Stimulated activated CD4-positive, alpha-beta T cell treated with anti-CD3 and anti-CD28 coated beads, Interleukin-2, amount 100 ng/mL, for 48 hours (primary cell): Measurements from ENCODE around the gene ZNF764.
"Not testable (repeated sequence)": the region's sequence is repeated elsewhere in the genome, so short reads cannot be mapped to it uniquely, and the experiment has no call there.

Source experiments
- DNase-seq, 2 donors: peaks; one replicate each; pipeline ENCODE4 v3.0.0-alpha.2; 2020

ZNF764 gene

DNA sequence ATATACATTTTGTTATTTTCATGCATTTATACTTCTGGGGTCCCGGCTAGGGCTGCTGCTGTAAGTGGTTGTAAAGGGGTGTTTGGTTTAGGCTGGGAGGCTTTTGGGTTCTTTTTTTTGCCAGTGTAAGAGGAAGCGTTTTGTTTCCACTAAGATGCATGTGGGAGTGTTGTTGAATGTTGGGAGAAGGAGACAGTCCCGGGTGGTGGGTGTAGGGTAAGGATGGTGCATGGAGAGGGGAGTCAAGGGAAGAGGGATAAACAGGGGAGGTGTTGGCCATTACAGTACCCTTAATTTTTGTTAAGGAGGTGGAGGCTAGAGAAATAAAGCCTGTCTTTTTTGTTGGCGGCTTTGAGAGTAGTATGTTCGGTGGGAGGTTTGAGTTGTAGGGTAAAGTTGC lies 15.1 kb downstream of the ZNF764 start:
- DNase-seq, result no peak

DNA sequence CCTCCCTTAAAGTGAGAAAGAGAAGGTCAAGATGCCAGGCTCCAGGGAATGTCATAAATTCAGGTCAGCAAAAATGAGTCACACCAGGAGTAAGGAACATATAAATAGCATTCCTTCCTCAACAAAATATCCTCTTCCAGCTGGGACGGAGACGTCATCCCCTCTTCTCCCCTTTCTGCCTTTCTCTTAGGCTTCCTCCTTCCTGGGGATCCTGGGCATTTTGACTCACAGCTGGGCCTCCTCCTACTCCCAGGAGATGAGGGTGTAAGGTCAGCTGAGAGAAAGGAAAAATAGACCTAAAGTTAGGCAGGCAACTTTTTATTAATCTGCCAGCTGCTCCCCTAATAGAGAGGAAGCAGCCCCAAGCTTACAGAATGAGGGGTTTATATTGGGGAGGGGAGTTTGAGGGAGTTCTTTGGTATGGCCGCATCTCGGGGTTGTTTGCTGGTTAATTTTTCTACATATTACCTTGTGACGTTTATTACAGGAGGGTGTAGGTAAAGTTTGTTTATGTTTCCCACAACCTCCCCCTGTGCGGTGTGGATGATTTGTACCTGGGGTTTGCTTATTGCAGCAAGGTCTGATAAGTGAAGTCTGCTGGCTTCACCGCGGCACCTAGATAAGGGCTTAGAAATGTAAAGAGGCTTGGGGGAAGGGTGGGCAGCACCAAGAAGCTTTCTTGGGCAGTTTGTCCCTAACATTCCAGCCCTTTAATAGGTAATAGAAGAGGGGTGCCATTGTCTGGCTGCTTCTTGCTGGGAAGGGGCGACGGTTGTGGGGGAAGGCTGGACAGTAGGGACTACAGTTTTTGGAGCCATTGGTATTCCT lies 16.5 kb downstream of the ZNF764 start:
- no peak for DNase-seq

DNA sequence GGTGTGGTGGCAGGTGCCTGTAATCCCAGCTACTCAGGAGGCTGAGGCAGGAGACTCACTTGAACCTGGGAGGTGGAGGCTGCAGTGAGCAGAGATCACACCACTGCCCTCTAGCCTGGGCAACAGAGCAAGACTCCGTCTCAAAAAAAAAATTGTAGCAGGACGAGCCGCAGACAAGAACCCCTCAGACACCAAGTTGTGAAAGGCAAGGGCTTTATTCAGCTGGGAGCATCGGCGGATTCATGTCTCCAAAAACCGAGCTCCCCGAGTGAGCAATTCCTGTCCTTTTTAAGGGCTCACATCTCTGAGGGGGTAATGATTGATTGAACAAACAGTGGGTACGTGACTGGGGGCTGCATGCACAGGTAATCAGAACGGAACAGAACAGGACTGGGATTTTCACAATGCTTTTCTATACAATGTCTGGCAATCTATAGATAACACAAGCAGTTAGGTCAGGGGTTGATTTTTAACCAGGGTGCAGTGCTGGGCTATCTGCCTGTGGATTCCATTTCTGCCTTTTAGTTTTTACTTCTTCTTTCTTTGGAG lies 17.2 kb downstream of the ZNF764 start:
- DNase-seq, result not testable (repeated sequence)

DNA sequence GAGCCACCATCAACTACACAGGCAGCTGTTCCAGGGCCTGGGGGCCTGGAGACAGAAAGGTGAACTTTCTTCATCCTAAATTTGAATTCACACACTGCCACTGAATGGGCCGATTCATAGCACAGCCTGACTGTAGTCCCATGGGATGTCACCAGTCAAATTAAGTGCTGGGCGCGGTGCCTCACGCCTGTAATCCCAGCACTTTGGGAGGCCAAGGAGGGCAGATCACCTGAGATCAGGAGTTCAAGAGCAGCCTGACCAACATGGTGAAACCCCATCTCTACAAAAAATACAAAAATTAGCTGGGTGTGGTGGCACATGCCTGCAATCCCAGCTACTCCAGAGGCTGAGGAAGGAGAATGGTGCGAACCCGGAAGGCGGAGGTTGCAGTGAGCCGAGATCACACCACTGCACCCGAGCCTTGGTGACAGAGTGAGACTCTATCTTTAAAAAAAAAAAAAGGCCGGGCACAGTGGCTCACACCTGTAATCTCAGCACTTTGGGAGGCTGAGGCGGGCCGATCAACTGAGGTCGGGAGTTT lies 18.1 kb downstream of the ZNF764 start:
- not testable (repeated sequence) for DNase-seq

DNA sequence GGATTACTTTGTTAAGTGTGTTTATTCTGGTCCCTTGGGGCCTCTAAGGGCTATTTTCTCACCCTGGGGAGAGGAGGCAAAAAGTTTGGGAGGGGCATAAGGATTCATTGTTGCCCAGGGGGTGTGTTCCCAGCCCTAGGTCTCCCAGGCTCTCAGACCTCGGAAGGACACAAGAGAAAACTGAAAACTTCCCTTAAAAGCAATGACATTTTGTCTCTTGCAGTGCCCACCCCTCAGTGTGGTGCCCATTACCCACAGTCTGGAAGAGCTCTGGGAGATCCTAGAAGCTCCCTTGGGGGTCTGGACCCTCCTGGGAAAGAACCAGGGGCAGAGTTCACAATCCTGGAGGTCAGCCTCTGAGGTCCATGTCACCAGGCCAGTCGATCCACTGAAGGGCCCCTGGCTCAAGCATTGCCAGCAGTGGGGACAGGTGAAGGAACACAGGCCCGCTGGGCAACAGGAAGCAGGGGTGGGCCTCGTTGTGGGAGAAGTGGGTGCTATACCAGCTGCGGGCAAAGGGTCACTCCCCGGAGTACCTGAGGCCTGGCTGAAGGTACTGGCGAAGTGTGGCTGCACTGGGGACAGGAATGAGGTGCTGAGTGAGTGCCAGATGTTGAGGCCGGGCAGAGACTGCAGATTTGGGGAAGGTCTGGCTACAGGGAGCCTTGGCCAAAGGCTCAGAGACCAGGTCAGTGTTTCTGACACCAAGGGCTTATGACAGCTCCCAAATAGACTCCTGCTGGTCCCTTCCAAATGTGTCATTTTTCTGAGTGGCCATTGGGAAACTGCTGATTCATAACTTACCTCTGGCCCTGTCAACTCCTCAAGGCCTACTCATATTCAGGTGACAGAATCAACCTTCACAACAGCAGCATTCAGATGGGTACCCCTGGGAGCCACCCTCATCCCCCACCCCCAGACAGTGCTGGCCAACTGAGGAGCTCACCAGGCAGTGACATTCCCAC lies 18.9 kb downstream of the ZNF764 start:
- DNase-seq, result no peak

DNA sequence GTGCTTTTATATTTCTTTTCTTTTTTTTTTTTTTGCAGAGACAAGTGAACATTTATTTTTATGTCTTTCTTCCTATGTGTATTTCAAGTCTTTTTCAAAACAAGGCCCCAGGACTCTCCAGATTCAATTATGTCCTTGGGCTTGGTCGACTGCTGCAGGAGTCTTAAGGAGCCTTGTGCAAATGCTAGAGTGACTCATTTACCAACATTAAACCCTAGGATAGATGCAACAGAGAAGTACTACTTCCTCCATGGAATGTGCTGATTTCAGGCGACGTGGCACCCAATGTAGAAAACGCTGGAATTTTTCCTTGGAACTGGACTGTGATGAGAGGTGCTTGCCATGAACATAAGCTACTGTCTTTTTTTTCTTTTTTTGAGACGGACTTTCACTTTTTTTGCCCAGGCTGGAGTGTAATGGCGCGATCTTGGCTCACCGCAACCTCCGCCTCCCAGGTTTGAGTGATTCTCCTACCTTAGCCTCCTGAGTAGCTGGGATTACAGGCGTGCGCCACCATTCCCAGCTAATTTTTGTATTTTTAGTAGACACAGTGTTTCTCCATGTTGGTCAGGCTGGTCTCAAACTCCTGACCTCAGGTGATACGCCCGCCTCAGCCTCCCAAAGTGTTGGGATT lies 21.7 kb downstream of the ZNF764 start:
- DNase-seq, result not testable (repeated sequence)

DNA sequence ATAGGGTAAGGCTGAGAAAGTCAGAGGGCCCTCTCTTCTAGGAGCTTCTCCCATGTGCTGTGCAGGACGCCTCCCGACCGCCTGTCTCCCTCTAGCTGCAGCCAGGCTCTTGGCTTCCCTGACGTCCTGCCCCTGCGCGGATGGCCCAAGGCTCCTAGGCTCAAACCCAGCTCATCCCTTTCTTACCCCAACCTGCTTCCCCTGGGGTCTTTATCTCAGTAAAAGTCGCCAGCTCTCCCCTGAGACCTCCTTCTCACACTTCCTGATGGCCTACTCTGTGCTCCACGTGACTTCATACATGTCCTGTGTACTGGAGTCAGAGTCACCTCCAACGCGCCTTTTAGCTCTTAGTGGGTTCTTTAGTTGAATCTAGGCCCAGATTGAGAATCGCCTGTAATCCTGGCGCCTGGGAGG lies 22.4 kb downstream of the ZNF764 start:
- peak; percentile 53 to 57 for DNase-seq

DNA sequence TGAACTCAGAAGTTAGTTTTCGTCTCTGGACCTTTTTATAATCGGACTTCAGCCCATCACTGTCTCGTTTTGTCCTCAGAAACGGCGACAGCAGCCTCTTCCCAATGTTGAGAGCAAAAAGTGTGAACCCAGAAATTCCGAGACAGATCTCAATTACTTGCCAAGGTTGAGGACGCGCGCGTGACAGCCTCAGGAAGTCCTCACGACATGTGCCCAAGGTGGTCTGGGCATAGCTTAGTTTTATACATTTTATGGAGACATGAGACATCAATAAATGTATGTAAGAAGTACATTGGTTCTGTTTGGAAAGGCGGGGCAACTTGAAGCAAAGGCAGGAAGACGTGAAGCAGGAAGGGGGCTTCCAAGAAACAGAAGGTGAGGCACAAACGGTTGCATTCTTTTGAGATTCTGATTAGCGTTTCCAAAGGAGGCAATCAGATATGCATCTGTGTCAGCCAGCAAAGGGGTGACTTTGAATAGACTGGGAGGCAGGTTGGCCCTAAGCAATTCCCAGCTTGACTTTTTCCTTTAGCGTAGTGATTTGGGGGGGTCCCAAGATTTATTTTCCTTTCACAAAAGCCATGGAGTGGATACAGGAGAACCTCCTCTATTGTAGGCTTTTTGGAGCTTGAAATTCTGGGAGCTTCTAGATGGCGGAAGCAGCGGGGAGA lies 22.9 kb downstream of the ZNF764 start:
- no peak for DNase-seq

DNA sequence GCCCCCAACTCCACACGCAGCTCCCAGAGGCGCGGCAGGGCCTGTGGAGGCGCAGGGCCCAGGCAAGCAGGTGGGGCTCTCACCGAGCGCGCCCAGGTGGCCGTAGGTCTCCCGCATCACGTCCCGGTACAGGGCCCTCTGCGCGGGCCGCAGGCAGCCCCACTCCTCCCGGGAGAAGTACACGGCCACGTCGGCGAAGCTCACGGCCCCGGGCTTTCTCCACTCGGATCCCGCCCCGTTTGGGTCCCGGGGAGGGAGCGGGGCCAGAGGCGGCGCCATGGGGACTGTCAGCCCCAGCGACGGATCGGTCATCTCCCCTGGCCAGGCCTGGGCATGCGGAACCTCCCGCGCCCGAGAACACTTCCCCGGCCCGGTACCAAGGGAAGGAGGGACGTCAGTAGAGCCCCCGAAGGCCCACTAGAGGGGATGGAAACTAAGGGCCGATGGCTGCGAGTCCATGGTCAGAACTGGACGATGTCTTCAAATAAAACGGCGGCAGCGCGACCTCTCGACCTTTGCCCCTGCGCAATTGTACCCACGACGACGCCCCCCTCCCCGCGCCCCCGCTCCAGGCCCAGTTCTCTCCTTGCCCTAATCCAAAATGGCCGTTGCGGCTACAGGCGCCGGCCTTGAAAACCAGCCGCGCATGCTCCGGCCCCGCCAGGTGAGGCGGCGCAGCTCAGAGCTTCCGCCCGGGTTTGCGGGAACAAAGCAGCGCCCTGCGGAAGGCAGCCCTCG lies 23.6 kb downstream of the ZNF764 start, which contains the start of gene ZNF747:
Gene ZNF747 (minus strand): TSS at position 491 of the 738 bp plus-strand sequence. CDS start 179 bp downstream, at position 312.
- DNase-seq, result peak; percentile 85 to 87

DNA sequence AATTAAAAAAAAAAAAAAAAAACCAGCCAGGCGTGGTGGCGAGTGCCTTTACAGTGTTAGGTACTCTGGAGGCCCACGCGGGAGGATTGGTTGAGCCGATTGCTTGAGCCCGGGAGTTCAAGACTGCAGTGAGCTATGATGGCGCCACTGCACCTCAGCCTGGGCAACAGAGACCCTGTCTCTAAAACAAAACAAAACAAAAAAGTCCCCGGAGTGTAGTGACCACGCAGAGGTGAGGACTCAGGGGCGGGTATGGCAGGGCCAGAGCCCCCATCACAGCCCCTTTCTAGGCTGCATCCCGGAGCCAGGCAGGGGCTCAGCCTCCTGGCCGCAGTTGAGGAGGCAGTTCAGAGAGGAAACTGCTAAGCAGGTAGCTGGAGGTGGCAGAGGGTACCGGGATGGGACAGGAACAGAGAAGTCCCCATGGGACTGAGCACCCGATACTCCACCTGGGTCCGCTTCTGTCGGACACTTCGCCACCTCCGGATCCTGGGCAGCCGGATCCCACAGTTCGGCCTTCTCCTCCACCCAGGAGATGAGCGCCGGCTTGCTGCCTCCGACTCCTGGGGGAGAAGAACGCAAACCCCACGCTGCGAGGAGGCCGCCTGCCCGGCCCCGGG lies 24.3 kb downstream of the ZNF764 start:
- no peak for DNase-seq

DNA sequence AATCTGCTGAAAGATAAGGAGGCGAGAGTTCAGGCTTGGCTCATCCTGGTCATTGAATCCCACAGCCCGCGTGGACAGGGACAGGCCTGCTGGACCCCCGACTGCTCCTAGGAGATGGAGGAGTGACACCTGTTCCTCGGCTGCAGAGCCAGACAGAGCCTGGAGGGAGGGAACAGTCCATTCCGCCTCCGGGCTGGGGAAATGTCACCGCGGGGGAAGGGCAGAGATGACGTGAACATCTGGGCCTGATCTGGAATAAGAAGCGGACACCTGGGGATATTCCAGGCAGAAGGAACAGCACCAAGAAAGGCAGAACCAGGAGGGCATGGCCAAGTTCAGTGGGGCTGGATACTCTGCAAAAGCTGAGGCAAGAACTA lies 25.0 kb downstream of the ZNF764 start:
- no peak for DNase-seq

DNA sequence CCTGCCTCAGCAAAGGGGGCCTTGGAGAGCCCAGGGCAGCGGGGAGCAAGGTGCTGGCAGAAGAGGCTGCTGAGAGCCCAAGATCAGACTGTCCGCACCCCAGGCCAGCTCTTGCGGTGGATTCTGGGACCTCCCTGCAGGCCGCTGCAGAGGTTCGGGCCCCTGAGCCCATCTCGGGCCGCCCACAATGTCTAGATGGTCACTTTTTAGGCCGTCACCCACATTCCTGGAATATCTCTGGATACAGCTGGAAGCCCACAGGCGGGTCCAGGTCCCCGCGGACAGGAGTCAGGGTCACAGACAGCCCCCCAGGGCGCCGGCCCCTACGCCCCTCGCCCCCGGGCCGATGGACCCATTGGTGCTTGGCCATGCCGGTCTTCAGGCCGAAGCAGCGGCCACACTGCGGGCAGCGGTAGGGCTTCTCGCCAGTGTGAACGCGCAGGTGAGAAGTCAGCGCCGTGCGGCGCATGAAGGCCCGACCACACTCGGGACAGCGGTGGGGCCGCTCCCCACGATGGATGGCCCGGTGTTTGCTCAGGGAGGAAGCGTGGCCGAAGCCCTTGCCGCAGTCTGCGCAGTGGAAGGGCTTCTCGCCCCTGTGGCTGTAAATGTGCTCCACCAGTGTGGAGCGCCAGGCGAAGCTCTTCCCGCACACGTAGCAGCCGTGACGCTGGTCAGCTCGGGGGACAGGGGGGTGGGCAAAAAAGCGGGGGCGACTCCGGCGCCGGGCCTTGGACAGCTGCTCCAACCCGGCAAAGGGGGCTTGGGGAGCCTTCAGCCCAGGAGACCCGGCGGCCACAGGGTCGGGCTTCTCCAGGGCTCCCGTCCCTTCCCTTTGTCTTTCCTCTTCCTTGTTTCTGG lies 25.7 kb downstream of the ZNF764 start:
- no peak for DNase-seq

DNA sequence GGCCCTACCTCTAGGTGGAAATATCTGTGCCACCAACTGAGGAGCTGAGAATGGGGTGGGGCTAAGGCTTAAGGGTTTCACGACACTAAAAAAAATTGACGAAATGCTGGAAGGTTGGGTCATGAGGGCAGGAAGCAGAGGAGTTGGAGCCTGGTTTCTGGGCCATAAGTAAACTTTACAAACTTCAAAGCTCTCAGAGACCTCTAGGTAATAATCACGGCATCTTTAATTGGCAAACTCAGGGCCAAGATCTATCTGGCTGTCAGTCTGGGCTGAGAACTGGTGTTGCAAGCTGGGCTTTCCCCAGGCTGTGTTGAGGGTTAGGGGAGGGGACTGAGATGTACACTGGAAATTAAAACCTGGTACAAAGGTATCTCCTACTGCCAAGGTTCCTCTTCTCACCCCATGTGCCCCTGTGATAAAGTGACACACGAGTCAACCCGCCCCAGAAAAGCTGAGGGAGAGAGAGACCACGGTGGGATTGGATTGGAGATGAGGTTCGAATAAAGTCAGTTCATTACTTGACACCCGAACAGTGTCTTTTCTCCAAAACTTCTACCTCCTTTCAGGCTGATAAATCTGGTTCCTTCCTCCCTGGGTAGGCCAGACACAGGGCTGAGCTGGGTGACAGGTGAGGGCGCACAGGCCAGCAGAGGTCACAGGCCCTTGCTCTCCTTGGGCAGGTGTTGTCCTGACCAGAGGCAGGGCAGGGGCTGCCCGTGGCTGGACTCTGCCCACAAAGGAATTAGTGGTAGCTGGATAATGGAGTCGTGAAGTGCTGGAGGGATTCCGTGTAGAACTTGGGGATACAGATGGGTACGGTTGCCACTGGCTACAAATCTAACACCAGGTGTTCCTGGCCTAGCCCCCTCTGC lies 27.8 kb downstream of the ZNF764 start:
- DNase-seq, result no peak

DNA sequence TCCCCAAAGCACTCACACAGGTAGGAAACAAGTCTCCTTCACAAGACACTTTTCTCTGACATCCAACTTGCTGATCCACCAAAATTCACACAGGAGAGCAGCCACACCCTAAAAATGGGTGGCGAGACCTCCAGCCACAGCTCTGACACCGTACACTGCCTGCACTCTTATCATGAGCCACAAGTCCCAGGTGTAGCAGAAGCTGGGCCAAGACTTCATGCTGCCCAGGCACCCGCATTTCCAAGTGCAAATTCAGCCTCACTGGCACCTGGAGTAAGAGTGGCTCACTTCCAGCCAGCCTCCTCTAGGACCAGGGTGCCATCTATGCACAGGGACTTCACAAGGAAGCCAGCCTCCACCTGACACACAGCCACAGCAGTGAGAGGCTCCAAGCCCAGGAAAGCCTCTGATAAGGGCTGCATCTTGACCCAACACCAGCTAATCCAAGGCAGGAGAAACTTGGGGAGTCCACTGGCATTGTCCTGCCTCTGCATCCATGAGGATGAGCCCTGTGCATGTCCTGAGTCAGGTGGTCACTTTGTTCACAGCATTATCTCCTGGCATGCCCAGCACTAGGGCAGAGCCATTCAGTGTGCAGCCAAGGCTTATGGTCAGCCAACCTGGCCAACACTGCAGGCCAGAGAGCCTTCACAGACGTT lies 29.2 kb downstream of the ZNF764 start:
- DNase-seq, result no peak

DNA sequence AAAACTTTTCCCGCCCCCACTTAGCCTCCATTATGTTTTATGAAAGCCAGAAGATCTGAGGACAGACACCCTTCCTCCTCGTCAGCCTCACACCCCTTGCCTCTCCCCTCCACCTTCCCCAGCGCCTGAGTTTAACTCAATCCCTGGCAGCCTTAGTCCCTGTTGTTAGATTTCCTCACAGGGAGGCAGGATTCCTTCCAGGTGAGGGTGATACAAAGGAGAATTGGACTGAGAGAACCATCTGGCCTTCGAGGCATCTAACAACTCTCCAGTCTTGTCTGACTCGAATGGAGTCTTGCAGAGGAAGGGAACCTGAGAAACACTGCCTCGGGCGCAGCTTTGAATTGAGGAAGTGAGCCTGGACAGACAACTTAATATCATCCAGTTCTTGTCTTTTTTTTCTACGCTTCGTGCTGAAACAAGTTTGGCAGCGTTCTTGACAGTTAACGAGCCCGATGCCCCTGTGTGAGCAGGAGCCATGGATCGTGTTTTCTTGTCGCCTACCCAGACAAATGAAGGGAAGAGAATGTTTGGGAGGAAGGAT lies 30.5 kb downstream of the ZNF764 start:
- no peak for DNase-seq

DNA sequence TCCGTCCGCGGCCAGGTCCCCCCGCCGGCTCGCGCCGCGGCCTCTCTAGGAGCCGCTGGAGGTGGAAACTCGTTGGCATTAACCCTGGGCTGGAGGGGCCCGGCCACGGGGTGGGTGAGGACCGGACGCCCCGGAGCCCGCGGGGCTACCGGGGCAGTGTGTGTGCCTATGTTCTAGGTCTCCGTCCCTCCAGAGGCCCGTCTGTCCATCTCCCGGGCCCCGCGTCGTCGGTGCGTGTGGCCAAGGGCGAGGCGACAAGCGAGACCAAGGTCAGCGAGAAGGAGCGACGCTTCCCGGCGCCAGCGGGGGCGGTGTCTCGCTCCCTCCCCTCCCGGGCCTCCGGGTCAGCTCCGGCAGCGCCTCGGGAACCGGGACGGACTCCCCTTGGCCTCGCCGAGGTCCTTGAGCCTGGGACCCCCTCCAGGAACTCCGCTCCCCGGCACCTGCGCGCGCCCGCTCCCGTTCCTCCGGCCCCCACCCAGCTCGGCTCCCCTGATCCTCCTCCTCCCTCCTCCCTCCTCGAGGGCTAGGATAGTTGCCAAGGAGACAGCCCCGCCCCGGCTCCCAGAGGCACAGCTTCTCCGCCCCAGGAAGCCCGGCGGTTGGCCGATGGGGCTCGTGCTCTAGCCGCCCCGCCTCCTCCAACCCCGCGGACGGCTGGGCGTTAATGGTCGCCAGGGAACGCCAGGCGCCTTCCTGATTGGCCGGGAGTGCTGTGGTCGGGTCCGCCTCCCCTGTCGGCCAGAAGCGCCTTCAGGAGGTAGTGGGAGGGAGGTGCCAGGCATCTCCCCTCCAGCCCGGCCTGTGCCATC lies 31.1 kb downstream of the ZNF764 start:
- DNase-seq, result peak; percentile 92 to 94
